ENCODE measurements around the gene SLC4A7. TPM values are rescaled to one million over a fixed set of nuclear protein-coding genes. Genes with fewer than 3 reads are reported as not detected.

SLC4A7 gene
- total RNA-seq, 1 donor from 2014 or later, result 12.2 TPM

- no peak for DNase-seq
- intact Hi-C loops (cut with micrococcal nuclease), result no loop called here
- Histone ChIP-seq H3K4me1 (no peaks in the 10 kb centered on the region), H3K27me3 (ENCODE audit: low read depth) (no peaks in the 10 kb centered on the region), H3K36me3 (no peaks in the 10 kb centered on the region), H3K27ac (replicated peaks) (no peak overlapping the region), H3K4me3 (no peak overlapping the region), H3K9me3 (replicated peaks) (no peaks in the 10 kb centered on the region)
- no peak for TF ChIP-seq CTCF (IDR thresholded peaks at IDR 0.05; ENCODE audit: borderline replicate concordance)
Observed at GRCh38 chr3:27508424-27508823, 24.2 kb upstream of the SLC4A7 start.

- DNase-seq, result no peak
- no peaks in the 10 kb centered on the region for H3K27me3 ChIP-seq (ENCODE audit: low read depth)
- no peak overlapping the region for H3K27ac ChIP-seq (replicated peaks)
- H3K4me1 ChIP-seq, result no peaks in the 10 kb centered on the region
- no peaks in the 10 kb centered on the region for H3K36me3 ChIP-seq
- no peak overlapping the region for H3K4me3 ChIP-seq
- no peaks in the 10 kb centered on the region for H3K9me3 ChIP-seq (replicated peaks)
- intact Hi-C loops (cut with micrococcal nuclease), result no loop called here
- TF ChIP-seq CTCF (IDR thresholded peaks at IDR 0.05; ENCODE audit: borderline replicate concordance), result no peak
Observed at GRCh38 chr3:27507515-27508266, 23.5 kb upstream of the SLC4A7 start.

GRCh38 chr3:27507111-27507510 is 22.9 kb upstream of the SLC4A7 start:
- Histone ChIP-seq H3K4me1 (no peaks in the 10 kb centered on the region), H3K4me3 (no peak overlapping the region), H3K27me3 (ENCODE audit: low read depth) (no peaks in the 10 kb centered on the region), H3K36me3 (no peaks in the 10 kb centered on the region), H3K9me3 (replicated peaks) (no peaks in the 10 kb centered on the region), H3K27ac (replicated peaks) (no peak overlapping the region)
- no peak for DNase-seq
- intact Hi-C loops (cut with micrococcal nuclease), result no loop called here
- TF ChIP-seq CTCF (IDR thresholded peaks at IDR 0.05; ENCODE audit: borderline replicate concordance), result no peak

GRCh38 chr3:27504749-27505148 is 20.6 kb upstream of the SLC4A7 start:
- Histone ChIP-seq H3K4me1 (no peaks in the 10 kb centered on the region), H3K4me3 (no peak overlapping the region), H3K9me3 (replicated peaks) (no peaks in the 10 kb centered on the region), H3K27me3 (ENCODE audit: low read depth) (no peaks in the 10 kb centered on the region), H3K36me3 (no peaks in the 10 kb centered on the region), H3K27ac (replicated peaks) (no peak overlapping the region)
- intact Hi-C loops (cut with micrococcal nuclease), result no loop called here
- DNase-seq, result no peak
- TF ChIP-seq CTCF (IDR thresholded peaks at IDR 0.05; ENCODE audit: borderline replicate concordance), result no peak

GRCh38 chr3:27503526-27503925 is 19.3 kb upstream of the SLC4A7 start:
- Histone ChIP-seq H3K4me3 (no peak overlapping the region), H3K36me3 (no peaks in the 10 kb centered on the region), H3K4me1 (no peaks in the 10 kb centered on the region), H3K27ac (replicated peaks) (no peak overlapping the region), H3K9me3 (replicated peaks) (no peaks in the 10 kb centered on the region), H3K27me3 (ENCODE audit: low read depth) (no peaks in the 10 kb centered on the region)
- DNase-seq, result no peak
- intact Hi-C loops (cut with micrococcal nuclease), result no loop called here
- no peak for TF ChIP-seq CTCF (IDR thresholded peaks at IDR 0.05; ENCODE audit: borderline replicate concordance)
